Activated CD4-positive, alpha-beta T cell treated with anti-CD3 and anti-CD28 coated beads, Interleukin-2, Interleukin-6, amounts not matched to agents 100 ng/mL and 50 ng/mL, durations not matched to agents 16 hours and 8 hours (primary cell): ENCODE data around the gene B2M.
A peak's percentile ranks its signal among the peaks of the same experiment; 100 is the strongest.
"Not testable (repeated sequence)": the region's sequence is repeated elsewhere in the genome, so short reads cannot be mapped to it uniquely, and the experiment has no call there.

Source experiments
- DNase-seq: peaks from one replicate; pipeline ENCODE4 v3.0.0-alpha.2; 2020

Gene B2M

DNA sequence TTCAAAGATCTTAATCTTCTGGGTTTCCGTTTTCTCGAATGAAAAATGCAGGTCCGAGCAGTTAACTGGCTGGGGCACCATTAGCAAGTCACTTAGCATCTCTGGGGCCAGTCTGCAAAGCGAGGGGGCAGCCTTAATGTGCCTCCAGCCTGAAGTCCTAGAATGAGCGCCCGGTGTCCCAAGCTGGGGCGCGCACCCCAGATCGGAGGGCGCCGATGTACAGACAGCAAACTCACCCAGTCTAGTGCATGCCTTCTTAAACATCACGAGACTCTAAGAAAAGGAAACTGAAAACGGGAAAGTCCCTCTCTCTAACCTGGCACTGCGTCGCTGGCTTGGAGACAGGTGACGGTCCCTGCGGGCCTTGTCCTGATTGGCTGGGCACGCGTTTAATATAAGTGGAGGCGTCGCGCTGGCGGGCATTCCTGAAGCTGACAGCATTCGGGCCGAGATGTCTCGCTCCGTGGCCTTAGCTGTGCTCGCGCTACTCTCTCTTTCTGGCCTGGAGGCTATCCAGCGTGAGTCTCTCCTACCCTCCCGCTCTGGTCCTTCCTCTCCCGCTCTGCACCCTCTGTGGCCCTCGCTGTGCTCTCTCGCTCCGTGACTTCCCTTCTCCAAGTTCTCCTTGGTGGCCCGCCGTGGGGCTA, at the start of gene B2M, which contains the start of gene PATL2:
TSS of gene B2M (plus strand) at position 422 of the 647 bp plus-strand sequence. CDS start at position 452, 30 bp downstream.
TSS of gene PATL2 (minus strand) at position 228 of the 647 bp plus-strand sequence. CDS start 34,833 bp downstream, outside the sequence.
- peak; percentile 98 for DNase-seq

GRCh38 chr15:44661576-44661975, 49.7 kb upstream of the B2M start:
- DNase-seq: no peak

GRCh38 chr15:44662478-44663409, 48.6 kb upstream of the B2M start:
- peak; percentile 91 for DNase-seq

GRCh38 chr15:44663410-44664308, 47.7 kb upstream of the B2M start, which contains the start of gene SPG11:
Gene SPG11 (minus strand): TSS chr15:44663662. CDS start chr15:44663647, 15 bp downstream.
- DNase-seq: peak; percentile 99

DNA sequence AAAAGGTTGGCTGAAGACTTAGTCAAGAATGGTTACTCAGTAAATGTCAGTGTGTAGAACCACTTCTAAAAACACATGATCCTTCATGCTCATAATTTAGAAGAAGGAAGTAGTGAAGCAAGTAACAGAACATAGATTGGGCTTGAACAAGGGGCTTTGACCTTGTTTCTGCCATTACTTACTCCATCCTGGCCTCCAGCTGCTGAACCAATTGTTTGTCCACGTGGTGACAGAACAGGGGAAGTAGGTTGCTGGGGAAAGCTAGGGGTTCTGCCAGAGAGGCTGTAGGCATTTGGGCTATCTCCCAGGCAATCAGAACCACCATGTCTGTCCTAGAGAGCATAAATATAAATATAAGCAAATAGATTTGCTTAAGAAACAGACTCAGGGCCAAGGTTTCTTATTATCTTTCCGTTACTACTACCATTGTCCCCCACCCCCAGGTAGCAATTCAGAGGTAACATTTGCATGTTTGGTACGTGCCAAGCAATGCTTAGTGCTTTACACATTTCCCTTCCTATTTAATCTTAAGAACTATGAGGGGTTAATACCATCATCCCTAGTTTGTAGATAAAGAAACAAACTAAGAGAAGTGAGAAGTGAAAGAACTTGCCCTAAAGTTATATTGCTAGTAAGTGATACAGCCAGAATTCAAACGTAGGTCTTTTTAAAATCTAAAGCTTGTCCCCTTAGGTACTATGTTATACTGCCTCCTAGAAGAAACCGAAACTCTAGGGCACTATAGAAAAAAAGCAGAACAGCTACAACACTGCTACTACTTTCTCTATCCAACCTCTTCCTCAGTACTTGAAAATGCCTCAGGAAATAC, 44.9 kb upstream of the B2M start:
- no peak for DNase-seq

GRCh38 chr15:44667039-44667360, 44.3 kb upstream of the B2M start:
- DNase-seq: no peak

- DNase-seq: no peak
Measured at GRCh38 chr15:44668921-44669320, 42.4 kb upstream of the B2M start.

DNA sequence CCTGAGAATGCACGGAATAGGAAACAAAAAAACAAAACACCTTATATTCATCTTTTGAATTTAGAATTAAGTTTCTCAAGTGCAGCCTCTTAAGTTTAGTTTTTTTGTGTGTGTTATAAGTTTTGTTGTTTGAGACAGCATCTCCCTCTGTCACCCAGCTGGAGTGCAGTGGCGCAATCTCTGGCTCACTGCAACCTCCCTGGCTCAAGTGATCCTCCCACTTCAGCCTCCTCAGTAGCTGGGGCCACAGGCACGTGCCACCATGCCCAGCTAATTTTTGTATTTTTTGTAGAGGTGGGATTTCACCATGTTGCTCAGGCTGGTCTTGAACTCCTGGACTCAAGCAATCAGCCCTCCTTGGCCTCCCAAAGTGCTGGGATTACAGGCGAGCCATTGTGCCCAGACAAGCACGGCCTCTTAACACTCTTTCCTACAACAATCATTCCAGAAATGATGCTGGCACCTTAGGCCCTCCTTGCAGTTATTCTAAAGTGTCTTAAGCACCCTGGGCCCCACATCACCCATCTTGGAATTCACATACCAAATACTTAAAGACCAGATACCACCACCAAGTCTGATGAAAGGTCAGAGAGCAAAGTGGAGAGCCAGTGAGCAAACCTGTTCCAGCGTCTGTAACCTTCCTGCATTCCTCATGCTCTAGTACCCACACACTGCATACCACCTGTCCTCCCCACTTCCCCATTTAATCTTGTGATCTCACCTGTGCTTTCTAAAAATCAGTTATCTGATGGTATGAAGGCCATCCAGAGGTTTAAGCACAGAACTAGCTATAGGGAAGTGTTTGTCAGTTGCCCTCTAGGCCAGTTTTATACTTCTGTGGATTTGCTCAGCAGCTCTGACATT, 41.0 kb upstream of the B2M start:
- no peak for DNase-seq

DNA sequence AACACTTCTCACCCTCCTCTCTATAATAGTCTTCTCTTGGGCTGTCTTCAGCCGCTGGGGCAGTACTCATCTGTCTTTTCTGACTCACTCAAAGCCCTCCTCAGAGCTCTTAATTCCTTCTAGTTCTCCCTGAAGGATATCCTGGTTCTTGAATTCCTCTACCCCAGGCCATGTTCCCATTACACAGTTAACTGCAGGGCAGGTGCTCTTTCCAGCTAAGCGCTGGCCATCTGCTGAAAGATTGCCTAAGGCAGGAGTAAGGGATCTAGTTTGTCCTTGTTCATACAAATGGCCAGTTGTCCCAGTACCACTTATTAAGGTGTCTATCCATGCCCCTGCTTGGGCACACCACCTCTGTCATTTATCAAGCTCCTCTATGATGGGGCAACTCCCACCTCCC, 37.7 kb upstream of the B2M start:
- DNase-seq: no peak

DNA sequence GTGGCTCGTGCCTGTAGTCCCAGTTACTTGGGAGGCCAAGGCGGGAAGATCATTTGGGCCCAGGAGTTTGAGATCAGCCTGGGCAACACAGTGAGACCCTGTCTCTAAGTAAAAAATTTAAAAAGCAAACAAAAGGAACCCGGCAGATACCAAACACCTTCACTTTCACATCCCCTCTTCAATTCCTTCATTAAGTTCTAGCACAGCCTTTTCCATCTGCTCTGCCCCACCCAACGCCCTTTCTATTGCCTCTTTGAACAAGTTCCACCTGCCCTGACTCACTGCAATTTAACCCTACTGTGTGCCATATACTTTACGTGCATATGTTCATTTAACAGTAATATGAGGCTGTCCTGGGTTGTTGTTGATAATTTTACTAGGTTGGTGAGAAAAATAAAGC, 35.4 kb upstream of the B2M start:
- no peak for DNase-seq

- DNase-seq: peak; percentile 36
Measured at GRCh38 chr15:44676676-44677075, 34.6 kb upstream of the B2M start.

- DNase-seq: no peak
Measured at GRCh38 chr15:44682211-44682610, 29.1 kb upstream of the B2M start.

DNA sequence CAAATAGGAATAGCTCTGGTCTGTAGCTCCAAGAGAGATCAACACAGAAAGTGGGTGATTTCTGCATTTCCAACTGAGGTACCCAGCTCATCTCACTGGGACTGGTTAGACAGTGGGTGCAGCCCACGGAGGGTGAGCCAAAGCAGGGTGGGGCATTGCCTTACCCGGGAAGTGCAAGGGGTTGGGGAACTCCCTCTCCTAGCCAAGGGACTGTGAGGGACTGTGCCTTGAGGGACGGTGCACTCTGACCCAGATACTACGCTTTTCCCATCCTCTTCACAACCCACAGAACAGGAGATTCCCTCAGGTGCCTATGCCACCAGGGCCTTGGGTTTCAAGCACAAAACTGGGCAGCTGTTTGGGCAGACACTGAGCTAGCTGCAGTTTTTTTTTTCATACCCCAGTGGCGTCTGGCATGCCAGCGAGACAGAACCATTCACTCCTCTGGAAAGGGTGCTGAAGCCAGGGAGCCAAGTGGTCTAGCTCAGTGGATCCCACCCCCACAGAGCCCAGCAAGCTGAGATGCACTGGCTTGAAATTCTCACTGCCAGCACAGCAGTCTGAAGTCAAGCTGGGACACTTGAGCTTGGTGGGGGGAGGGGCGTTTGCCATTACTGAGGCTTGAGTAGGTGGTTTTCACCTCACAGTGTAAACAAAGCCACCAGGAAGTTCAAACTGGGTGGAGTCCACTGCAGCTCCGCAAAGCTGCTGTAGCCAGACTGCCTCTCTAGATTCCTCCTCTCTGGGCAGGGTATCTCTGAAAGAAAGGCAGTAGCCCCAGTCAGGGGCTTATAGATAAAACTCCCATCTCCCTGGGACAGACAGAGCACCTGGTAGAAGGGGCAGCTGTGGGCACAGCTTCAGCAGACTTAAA, 28.3 kb upstream of the B2M start:
- peak; percentile 88 for DNase-seq

- not testable (repeated sequence) for DNase-seq
Measured at GRCh38 chr15:44689318-44689717, 22.0 kb upstream of the B2M start.

GRCh38 chr15:44690245-44690644, 21.1 kb upstream of the B2M start:
- DNase-seq: not testable (repeated sequence)

- no peak for DNase-seq
Measured at GRCh38 chr15:44692659-44693058, 18.7 kb upstream of the B2M start.

DNA sequence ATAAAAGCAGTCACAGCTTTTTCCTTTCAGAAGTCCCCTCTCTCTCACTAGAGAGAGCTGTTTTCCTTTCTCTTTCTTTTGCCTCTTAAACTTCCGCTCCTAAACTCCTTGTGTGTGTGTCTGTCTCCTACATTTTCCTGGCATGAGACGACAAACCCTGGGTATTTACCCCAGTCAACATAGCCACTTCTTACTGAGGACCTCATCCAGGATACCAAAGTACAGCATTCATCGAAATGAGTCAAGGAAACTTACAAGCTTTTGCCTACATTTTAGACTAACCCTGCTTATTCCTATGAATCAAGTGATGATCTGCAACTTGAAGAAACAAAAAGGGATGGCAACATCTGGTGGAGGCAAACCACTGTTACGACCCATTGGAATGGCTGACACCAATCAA, 16.9 kb upstream of the B2M start:
- DNase-seq: no peak

DNA sequence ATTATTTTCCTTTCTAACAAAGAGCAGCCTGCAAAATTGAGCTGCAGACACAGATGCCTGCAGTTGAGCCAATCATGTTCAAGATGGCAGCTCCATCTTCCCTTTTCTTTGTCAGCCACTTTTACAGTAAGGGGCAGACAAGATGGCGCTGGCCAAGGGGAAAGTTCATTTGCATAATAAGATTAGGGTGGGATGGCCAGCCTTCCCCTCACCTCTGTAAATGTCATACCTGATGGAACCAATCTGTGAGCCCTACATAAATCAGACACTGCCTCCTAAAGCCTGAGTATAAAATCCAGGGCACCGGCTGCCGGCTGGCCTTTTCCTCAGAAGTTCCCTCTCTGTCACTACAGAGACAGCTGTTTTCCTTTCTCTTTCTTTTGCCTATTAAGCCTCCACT, 16.0 kb upstream of the B2M start:
- DNase-seq: no peak

- no peak for DNase-seq
Measured at GRCh38 chr15:44697014-44697413, 14.3 kb upstream of the B2M start.

DNA sequence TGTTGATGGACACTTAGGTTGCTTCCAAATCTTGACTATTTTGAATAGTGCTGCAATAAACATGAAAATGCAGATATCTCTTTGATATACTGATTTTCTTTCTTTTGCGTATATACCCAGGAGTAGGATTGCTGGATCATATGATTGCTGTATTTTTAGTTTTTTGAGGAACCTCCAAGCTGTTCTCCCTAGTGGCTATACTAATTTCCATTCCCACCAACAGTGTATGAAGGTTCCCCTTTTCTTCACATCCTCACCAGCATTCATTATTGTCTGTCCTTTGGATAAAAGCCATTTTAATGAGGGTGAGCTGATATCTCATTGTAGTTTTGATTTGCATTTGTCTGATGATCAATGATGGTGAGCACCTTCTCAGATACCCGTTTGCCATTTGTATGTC, 12.7 kb upstream of the B2M start:
- DNase-seq: no peak
